Lower leg skin (tissue), 4 donors: Measurements from ENCODE around the gene TMCC3. TPM values are rescaled to one million over a fixed set of nuclear protein-coding genes. Genes with fewer than 3 reads are reported as not detected.

ENCODE experiments used
- DNase-seq, 2 donors: peaks; one replicate each; pipeline ENCODE4 v3.0.0-alpha.2; 2019; ENCODE audit warnings: low spot score in 2 of 2
- H3K4me3 ChIP-seq: fragments of 200-600 bp; sonication (generic); 2 replicates; pipeline ENCODE4 v1.5.1; 2017; ENCODE audit warnings: mild to moderate bottlenecking, low read depth; ENCODE audit not compliant: poor library complexity, severe bottlenecking
- CTCF ChIP-seq, 3 donors: fragments of 450-650 bp; IDR thresholded peaks; one replicate each; pipeline ENCODE4 v1.5.1; 2016; ENCODE audit warnings: antibody characterized with exemption in 3 of 3, mild to moderate bottlenecking in 3 of 3, moderate library complexity in 2 of 3
- POLR2A ChIP-seq, 2 donors: fragments of 450-650 bp; IDR thresholded peaks; one replicate each; pipeline ENCODE4 v1.6.1; 2016 to 2017; ENCODE audit warnings: antibody characterized with exemption in 2 of 2, mild to moderate bottlenecking in 1 of 2, moderate library complexity in 1 of 2
- WGBS, 2 donors: methylation state at CpG; one replicate each; pipeline ENCODE4 v1.1.5; 2018; 5-methylcytosine and 5-hydroxymethylcytosine counted together
- intact Hi-C: fragments of 100-400 bp; cut with DNase I; formaldehyde crosslinking; loops from one replicate; pipeline ENCODE4 v1.15.0; 2023; ENCODE audit warnings: low total_unique reads
- total RNA-seq, 4 donors: library from RNA; depleted of rRNA; stranded (reverse); fragments of >200 nt; gene quantifications; one replicate each; pipeline ENCODE4 v1.1.0, GENCODE V29; 2016

TMCC3 gene
- total RNA-seq, 4 donors from 2014 or later, result 13.8 to 18.2 (median 17.5) TPM

- peak in 1 of 2 donors; percentile 48 for DNase-seq
- WGBS, 2 donors, result 82% methylated on average over 8 of the region's 8 CpGs
- H3K4me3 ChIP-seq, result no peak overlapping the region
- TF ChIP-seq POLR2A (IDR thresholded peaks at IDR 0.05) (no peak), CTCF (IDR thresholded peaks at IDR 0.05) (no peak)
- intact Hi-C loops, result no loop called here
Observed at GRCh38 chr12:94566345-94566744, 84.0 kb downstream of the TMCC3 start.

- DNase-seq, result peak in 1 of 2 donors; percentile 25
- TF ChIP-seq POLR2A (IDR thresholded peaks at IDR 0.05), result no peak
- TF ChIP-seq CTCF (IDR thresholded peaks at IDR 0.05), result no peak
- 94 to 97% methylated on average over 8 of the region's 8 CpGs for WGBS, 2 donors
- intact Hi-C loops, result no loop called here
- no peak overlapping the region for H3K4me3 ChIP-seq
Observed at GRCh38 chr12:94565683-94566082, 84.7 kb downstream of the TMCC3 start.

GRCh38 chr12:94563286-94563685 is 87.1 kb downstream of the TMCC3 start:
- intact Hi-C loops, result no loop called here
- TF ChIP-seq CTCF (IDR thresholded peaks at IDR 0.05), result no peak
- no peak for TF ChIP-seq POLR2A (IDR thresholded peaks at IDR 0.05)
- DNase-seq, result peak in 1 of 2 donors; percentile 1
- no peak overlapping the region for H3K4me3 ChIP-seq
- WGBS, 2 donors, result 64 to 76% methylated on average over 5 of the region's 5 CpGs

- intact Hi-C loops, result no loop called here
- no peak overlapping the region for H3K4me3 ChIP-seq
- TF ChIP-seq CTCF (IDR thresholded peaks at IDR 0.05) (no peak), POLR2A (IDR thresholded peaks at IDR 0.05) (no peak)
- no peak for DNase-seq
- WGBS, 2 donors, result 42 to 48% methylated on average over 11 of the region's 11 CpGs
Observed at GRCh38 chr12:94561943-94562411, 88.4 kb downstream of the TMCC3 start.

GRCh38 chr12:94560431-94561221 is 89.7 kb downstream of the TMCC3 start:
- no peak overlapping the region for H3K4me3 ChIP-seq
- 33 to 53% methylated on average over 17 of the region's 17 CpGs for WGBS, 2 donors
- TF ChIP-seq CTCF (IDR thresholded peaks at IDR 0.05) (no peak), POLR2A (IDR thresholded peaks at IDR 0.05) (no peak)
- intact Hi-C loops, result no loop called here
- peak in 1 of 2 donors; percentile 44 for DNase-seq
